A549 (cell line): ENCODE measurements around the gene MAPK11.

Experiments
- CEBPB ChIP-seq, 2 experiments: fragments of >200 bp in 1 of 2; sonication (Bioruptor Twin) in 1 of 2; formaldehyde crosslinking in 1 of 2; IDR thresholded peaks; 2 replicates each; pipeline ENCODE4 v1.6.1; 2012 to 2016
- CTCF ChIP-seq: fragments of >200 bp; sonication (Bioruptor Twin); formaldehyde crosslinking; IDR thresholded peaks from 3 replicates; pipeline ENCODE4 v1.5.1; 2016
- ESRRA ChIP-seq: fragments of 150-350 bp; IDR thresholded peaks from 2 replicates; pipeline ENCODE4 v1.6.1; 2014; ENCODE audit warnings: mild to moderate bottlenecking, low read length, borderline replicate concordance
- JUNB ChIP-seq: fragments of >200 bp; sonication (Bioruptor Twin); formaldehyde crosslinking; IDR thresholded peaks from 2 replicates; pipeline ENCODE4 v1.6.1; 2016
- MAFK ChIP-seq: fragments of 450-650 bp; IDR thresholded peaks from 2 replicates; pipeline ENCODE4 v1.6.1; 2014; ENCODE audit not compliant: partially characterized antibody
- MYC ChIP-seq: IDR thresholded peaks from 2 replicates; pipeline ENCODE4 v1.6.1; 2012; ENCODE audit warnings: mild to moderate bottlenecking, inconsistent platforms, low read length, improper control_type of control experiment, borderline replicate concordance
- NFE2L2 ChIP-seq: fragments of 150-350 bp; conservative IDR thresholded peaks from 2 replicates; pipeline ENCODE4 v1.6.1; 2014; ENCODE audit warnings: low read length
- POLR2A ChIP-seq: IDR thresholded peaks from 2 replicates; pipeline ENCODE4 v1.6.1; 2012; ENCODE audit warnings: mild to moderate bottlenecking, low read length
- RNF2 ChIP-seq: fragments of 200-600 bp; sonication (generic); IDR thresholded peaks from 2 replicates; pipeline ENCODE4 v1.6.1; 2016; ENCODE audit warnings: low read depth, mild to moderate bottlenecking, antibody characterized with exemption, moderate library complexity, borderline replicate concordance
- TF ChIP-seq, protein P1 (sequence below): fragments of 250-450 bp; sonication (Bioruptor Pico); IDR thresholded peaks from 2 replicates; pipeline ENCODE4 v1.5.0; 2021; ENCODE audit warnings: mild to moderate bottlenecking, moderate library complexity, borderline replicate concordance
- TF ChIP-seq, protein P2 (sequence below): IDR thresholded peaks from 2 replicates; pipeline ENCODE4 v1.6.1; 2012

DNA sequence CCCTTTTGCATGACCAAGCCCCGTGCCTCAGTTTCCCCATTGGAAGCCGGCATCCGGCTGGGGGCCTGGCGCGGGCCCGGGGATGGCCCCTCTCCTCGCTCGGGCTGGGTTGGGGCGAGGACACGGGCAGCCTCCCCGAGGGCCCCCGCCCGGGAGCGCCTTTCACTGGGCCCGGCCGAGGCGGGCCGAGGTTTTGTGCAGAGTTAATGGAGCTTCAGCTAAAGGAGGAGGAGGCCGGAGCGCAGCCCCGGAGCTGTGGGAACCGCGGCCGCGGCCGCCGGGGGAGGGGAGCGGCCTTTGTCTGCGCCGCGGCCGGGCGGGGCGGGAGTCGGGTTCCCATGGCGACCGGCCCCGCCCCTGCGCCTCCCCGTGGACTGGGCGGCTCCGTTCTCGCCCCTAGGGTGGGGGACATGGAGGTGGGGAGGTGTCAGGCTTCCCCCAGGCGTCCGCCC, 1.4 kb upstream of the MAPK11 start:
- no peak for TF ChIP-seq CEBPB (IDR thresholded peaks at IDR 0.05)
- no peak for TF ChIP-seq CTCF
- no peak for TF ChIP-seq NFE2L2
- no peak for TF ChIP-seq POLR2A
- TF ChIP-seq MAFK: no peak
- TF ChIP-seq, protein P1, sequence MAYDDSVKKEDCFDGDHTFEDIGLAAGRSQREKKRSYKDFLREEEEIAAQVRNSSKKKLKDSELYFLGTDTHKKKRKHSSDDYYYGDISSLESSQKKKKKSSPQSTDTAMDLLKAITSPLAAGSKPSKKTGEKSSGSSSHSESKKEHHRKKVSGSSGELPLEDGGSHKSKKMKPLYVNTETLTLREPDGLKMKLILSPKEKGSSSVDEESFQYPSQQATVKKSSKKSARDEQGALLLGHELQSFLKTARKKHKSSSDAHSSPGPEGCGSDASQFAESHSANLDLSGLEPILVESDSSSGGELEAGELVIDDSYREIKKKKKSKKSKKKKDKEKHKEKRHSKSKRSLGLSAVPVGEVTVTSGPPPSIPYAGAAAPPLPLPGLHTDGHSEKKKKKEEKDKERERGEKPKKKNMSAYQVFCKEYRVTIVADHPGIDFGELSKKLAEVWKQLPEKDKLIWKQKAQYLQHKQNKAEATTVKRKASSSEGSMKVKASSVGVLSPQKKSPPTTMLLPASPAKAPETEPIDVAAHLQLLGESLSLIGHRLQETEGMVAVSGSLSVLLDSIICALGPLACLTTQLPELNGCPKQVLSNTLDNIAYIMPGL: no peak
- TF ChIP-seq MYC: no peak
- no peak for TF ChIP-seq RNF2
- TF ChIP-seq, protein P2, sequence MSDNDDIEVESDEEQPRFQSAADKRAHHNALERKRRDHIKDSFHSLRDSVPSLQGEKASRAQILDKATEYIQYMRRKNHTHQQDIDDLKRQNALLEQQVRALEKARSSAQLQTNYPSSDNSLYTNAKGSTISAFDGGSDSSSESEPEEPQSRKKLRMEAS: no peak
- no peak for TF ChIP-seq ESRRA
- no peak for TF ChIP-seq JUNB
